Common myeloid progenitor, CD34-positive (primary cell): ENCODE results near the gene BMP7.
"Not testable (repeated sequence)": the region's sequence is repeated elsewhere in the genome, so short reads cannot be mapped to it uniquely, and the experiment has no call there.

Source experiments
- CTCF ChIA-PET: fragments of 350-600 bp; sonication (Branson Sonifier 250); formaldehyde crosslinking; loops from one replicate; lab custom pipeline; 2021; ENCODE audit warnings: antibody characterized with exemption; lab: Charles Lee
- POLR2A ChIA-PET: fragments of 350-600 bp; sonication (Branson Sonifier 250); formaldehyde crosslinking; loops from one replicate; lab custom pipeline; 2021; ENCODE audit warnings: antibody characterized with exemption; lab: Charles Lee
- DNase-seq, 3 donors: peaks; one replicate each; pipeline versions ENCODE4 v3.0.0 to v3.0.0-alpha.2; 2013
- H3K27ac ChIP-seq, 2 experiments: 1 replicate in 1 of 2; 2 replicates in 1 of 2; pipeline ENCODE4 v1.7.0; 2013; ENCODE audit warnings: inconsistent platforms in 2 of 2, low read length in 2 of 2, mild to moderate bottlenecking in 2 of 2, low read depth in 1 of 2, moderate library complexity in 1 of 2; ENCODE audit not compliant: severe bottlenecking in 2 of 2, insufficient read depth in 1 of 2, poor library complexity in 1 of 2
- H3K27me3 ChIP-seq, 5 experiments: replicated peaks in 2 of 5; 1 replicate in 3 of 5; 2 replicates in 2 of 5; pipeline versions ENCODE4 v1.6.1 to v1.7.0; 2013; ENCODE audit warnings: low read length in 4 of 5, mild to moderate bottlenecking in 2 of 5, moderate library complexity in 2 of 5, inconsistent platforms in 1 of 5; ENCODE audit not compliant: insufficient read depth in 5 of 5, control insufficient read depth in 4 of 5
- H3K36me3 ChIP-seq, 4 experiments: 1 replicate in 2 of 4; 2 replicates in 2 of 4; pipeline versions ENCODE4 v1.6.1 to v1.7.0; 2013; ENCODE audit warnings: low read length in 3 of 4, control low read depth in 1 of 4, mild to moderate bottlenecking in 1 of 4; ENCODE audit not compliant: control insufficient read depth in 4 of 4, insufficient read depth in 4 of 4
- H3K4me1 ChIP-seq, 4 experiments: 1 replicate in 3 of 4; 2 replicates in 1 of 4; pipeline versions ENCODE4 v1.6.1 to v1.7.1; 2013; ENCODE audit warnings: low read length in 3 of 4, mild to moderate bottlenecking in 3 of 4, control low read depth in 1 of 4, inconsistent platforms in 1 of 4, moderate library complexity in 1 of 4; ENCODE audit not compliant: control insufficient read depth in 4 of 4, insufficient read depth in 4 of 4; ENCODE audit errors: control extremely low read depth in 1 of 4
- H3K4me3 ChIP-seq, 7 experiments: 1 replicate in 4 of 7; 2 replicates in 3 of 7; pipeline versions ENCODE4 v1.5.1 to v1.7.0; 2013; ENCODE audit warnings: mild to moderate bottlenecking in 7 of 7, low read length in 6 of 7, moderate library complexity in 6 of 7, inconsistent platforms in 2 of 7, low read depth in 2 of 7, control low read depth in 1 of 7; ENCODE audit not compliant: insufficient read depth in 4 of 7, control insufficient read depth in 1 of 7; ENCODE audit errors: extremely low read depth in 1 of 7
- H3K9me3 ChIP-seq, 5 experiments: 1 replicate in 4 of 5; 2 replicates in 1 of 5; pipeline versions ENCODE4 v1.6.1 to v1.7.1; 2013; ENCODE audit warnings: low read length in 4 of 5, mild to moderate bottlenecking in 2 of 5, inconsistent platforms in 1 of 5, low read depth in 1 of 5, moderate library complexity in 1 of 5; ENCODE audit not compliant: control insufficient read depth in 4 of 5, insufficient read depth in 2 of 5; ENCODE audit errors: control extremely low read depth in 1 of 5
- WGBS: methylation state at CpG from one replicate; pipeline ENCODE4 v1.1.5; 2013; ENCODE audit not compliant: insufficient coverage; 5-methylcytosine and 5-hydroxymethylcytosine counted together

BMP7 gene

DNA sequence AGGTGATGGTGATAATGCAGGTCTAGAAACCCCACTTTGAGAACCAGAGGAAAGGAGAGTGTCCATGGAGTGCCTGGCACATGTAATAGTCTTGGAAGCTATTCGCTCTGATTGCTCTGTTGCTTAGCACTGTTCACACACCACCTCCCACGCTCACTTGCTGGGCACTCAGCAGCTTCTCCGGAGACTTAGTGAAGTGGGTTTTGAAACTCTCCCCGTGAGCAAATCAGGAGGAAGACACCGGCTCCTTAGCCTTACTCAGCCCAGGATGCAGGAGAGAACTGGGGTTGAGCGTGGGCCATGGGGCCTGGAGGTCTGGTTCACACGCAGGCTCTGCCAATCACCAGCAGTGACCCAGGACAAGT is 22.2 kb downstream of the BMP7 start:
- DNase-seq = no peak
- Histone ChIP-seq H3K27me3 (peaks cover 0 to 20% (median 7%) of the 10 kb centered on the region in 5 experiments), H3K9me3 (peaks cover 0 to 11% (median 2%) of the 10 kb centered on the region in 5 experiments), H3K36me3 (no peaks in the 10 kb centered on the region), H3K27ac (no peak overlapping the region), H3K4me1 (no peaks in the 10 kb centered on the region), H3K4me3 (no peak overlapping the region)
- 95% methylated on average over 7 of the region's 7 CpGs for WGBS
- POLR2A ChIA-PET = no interaction called here
- CTCF ChIA-PET = no interaction called here

DNA sequence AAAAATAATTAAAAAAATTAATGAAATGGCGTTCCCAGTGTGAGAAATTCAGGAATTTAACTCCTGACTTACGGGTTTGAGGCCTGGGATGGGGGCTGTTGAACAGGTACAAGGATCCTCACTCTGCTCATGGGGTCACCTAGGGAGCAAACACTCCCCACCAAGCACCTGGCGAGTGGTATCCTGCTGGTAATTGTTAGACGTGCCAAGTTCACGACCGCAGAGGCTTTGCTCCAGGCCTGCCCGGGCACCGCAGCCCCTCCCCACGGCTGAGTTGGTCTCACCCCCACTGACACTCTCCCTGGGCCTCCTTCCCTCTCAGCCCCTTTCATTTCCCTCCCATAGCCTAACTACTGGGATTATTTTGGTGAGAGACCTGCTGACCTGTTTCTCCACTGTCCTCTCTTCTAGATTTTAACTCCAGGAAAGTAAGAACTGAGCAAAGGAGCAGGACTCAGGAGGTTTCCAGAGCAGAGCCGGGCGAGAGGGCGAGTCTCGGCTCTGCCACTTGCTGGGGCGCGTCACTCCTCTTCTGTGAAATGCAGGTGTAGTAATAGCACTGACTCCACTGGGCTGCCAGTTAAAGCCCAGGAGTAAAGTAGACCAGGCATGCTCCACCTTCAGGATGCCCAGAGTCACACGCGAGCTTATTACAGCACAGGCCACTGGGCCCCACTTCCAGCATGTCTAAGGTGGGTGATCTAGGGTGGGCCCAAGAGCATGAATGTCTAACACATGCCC is 22.8 kb downstream of the BMP7 start:
- ChIA-PET CTCF (no interaction called here), POLR2A (no interaction called here)
- WGBS = 91% methylated on average over 13 of the region's 17 CpGs
- H3K27ac ChIP-seq = no peak overlapping the region
- H3K4me1 ChIP-seq = no peaks in the 10 kb centered on the region
- H3K4me3 ChIP-seq = no peak overlapping the region
- H3K36me3 ChIP-seq = no peaks in the 10 kb centered on the region
- peaks cover 0 to 16% (median 7%) of the 10 kb centered on the region in 5 experiments for H3K27me3 ChIP-seq
- peaks cover 0 to 11% (median 2%) of the 10 kb centered on the region in 5 experiments for H3K9me3 ChIP-seq
- no peak for DNase-seq

GRCh38 chr20:57242414-57242813 is 24.0 kb downstream of the BMP7 start:
- WGBS = 87% methylated on average over 3 of the region's 4 CpGs
- POLR2A ChIA-PET = no interaction called here
- DNase-seq = no peak
- no peak overlapping the region for H3K27ac ChIP-seq
- no peak overlapping the region for H3K4me3 ChIP-seq
- H3K27me3 ChIP-seq = peaks cover 0 to 15% (median 6%) of the 10 kb centered on the region in 5 experiments
- CTCF ChIA-PET = no interaction called here
- H3K4me1 ChIP-seq = no peaks in the 10 kb centered on the region
- H3K36me3 ChIP-seq = no peaks in the 10 kb centered on the region
- peaks cover 0 to 7% (median 2%) of the 10 kb centered on the region in 5 experiments for H3K9me3 ChIP-seq

DNA sequence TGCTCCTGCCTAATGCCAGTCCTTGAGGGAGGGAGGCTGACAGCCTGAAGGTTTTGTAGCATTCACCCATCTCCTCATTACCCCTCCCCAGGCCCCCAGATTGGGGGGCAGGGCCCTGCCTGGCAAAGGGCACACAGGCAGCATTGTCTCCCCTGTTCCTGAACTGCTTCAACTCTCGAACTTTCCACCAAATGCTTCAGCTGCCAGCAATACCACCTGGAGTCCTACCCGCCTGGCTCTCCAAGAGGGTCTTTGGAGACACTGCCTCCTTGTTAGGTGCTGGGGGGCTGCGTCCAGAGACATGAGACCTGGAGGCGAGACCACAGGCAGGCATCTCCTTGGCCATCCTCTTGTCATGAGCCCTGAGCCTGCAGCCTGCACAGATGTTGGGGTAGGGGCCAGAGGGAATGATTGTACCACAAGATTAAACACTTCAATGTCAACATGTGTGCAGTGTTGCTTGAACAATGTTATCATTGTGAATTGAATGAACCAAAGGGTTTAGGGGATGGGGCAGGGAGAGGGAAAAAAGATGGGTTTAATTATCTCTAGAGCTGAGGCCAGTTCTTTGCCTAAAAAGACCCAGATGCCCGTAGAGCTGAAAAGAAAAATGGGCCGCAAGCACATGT is 25.0 kb downstream of the BMP7 start:
- peaks cover 0 to 23% (median 8%) of the 10 kb centered on the region in 5 experiments for H3K27me3 ChIP-seq
- H3K4me1 ChIP-seq = no peaks in the 10 kb centered on the region
- POLR2A ChIA-PET = no interaction called here
- CTCF ChIA-PET = no interaction called here
- no peak overlapping the region for H3K27ac ChIP-seq
- peaks cover 0 to 7% (median 2%) of the 10 kb centered on the region in 5 experiments for H3K9me3 ChIP-seq
- H3K4me3 ChIP-seq = no peak overlapping the region
- no peaks in the 10 kb centered on the region for H3K36me3 ChIP-seq
- 92% methylated on average over 5 of the region's 6 CpGs for WGBS
- DNase-seq = no peak

DNA sequence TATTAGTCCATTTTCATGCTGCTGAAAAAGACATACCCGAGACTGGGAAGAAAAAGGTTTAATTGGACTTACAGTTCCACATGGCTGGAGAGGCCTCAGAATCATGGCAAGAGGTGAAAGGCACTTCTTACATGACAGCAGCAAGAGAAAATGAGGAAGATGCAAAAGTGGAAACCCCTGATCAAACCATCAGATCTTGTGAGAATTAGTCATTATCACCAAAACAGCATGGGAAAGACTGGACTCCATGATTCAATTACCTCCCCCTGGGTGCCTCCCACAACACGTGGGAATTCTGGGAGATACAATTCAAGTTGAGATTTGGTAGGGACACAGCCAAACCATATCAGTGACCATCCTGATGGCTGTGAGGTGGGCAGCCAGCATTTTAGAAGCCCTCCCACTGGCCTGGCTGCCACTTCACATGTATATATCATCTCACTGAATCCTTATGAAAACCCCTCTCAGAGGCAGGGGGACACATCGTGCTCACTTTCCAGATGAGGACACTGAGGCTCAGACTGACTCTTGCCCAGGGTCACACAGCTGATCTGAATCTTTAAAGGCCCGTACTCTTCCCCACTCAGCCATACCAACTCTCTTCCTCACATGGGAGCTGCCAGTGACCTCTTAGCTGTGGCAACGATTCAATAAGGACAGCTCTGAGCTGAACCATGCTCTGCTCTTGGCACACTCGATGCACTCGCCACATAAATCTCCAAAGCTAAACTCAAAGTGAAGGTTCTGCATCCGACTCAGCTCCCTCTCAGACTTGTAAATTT is 25.7 kb downstream of the BMP7 start:
- 83% methylated on average over 8 of the region's 8 CpGs for WGBS
- Histone ChIP-seq H3K27me3 (peaks cover 0 to 30% (median 8%) of the 10 kb centered on the region in 5 experiments), H3K4me1 (no peaks in the 10 kb centered on the region), H3K27ac (no peak overlapping the region), H3K9me3 (peaks cover 0 to 7% (median 2%) of the 10 kb centered on the region in 5 experiments), H3K4me3 (no peak overlapping the region), H3K36me3 (no peaks in the 10 kb centered on the region)
- POLR2A ChIA-PET = no interaction called here
- CTCF ChIA-PET = no interaction called here
- DNase-seq = no peak

GRCh38 chr20:57239725-57240124 is 26.7 kb downstream of the BMP7 start:
- CTCF ChIA-PET, H3K27ac ChIP-seq, H3K36me3 ChIP-seq, DNase-seq, H3K4me1 ChIP-seq, H3K4me3 ChIP-seq, H3K9me3 ChIP-seq, POLR2A ChIA-PET: not testable (repeated sequence)
- peaks cover 0 to 41% (median 9%) of the 10 kb centered on the region in 5 experiments for H3K27me3 ChIP-seq
- 100% methylated on average over 1 of the region's 1 CpG for WGBS

- H3K36me3 ChIP-seq, H3K27ac ChIP-seq, POLR2A ChIA-PET, H3K4me1 ChIP-seq, H3K4me3 ChIP-seq, H3K9me3 ChIP-seq, DNase-seq, CTCF ChIA-PET: not testable (repeated sequence)
- WGBS = 100% methylated on average over 3 of the region's 4 CpGs
- peaks cover 0 to 44% (median 11%) of the 10 kb centered on the region in 5 experiments for H3K27me3 ChIP-seq
These were observed 27.1 kb downstream of the BMP7 start for GRCh38 chr20:57239324-57239723.
